GM19043 (cell line): ENCODE measurements around the gene DUS3L.
"Not testable (repeated sequence)": the region's sequence is repeated elsewhere in the genome, so short reads cannot be mapped to it uniquely, and the experiment has no call there.

Experiments
- ATAC-seq: cut with Tn5 transposase; IDR thresholded peaks from one replicate; pipeline ENCODE4 v1.9.1; 2021; ENCODE audit warnings: low read depth; ENCODE audit not compliant: unreplicated experiment

The DUS3L gene

GRCh38 chr19:5778402-5778801 lies 12.6 kb downstream of the DUS3L start:
- no peak for ATAC-seq

- no peak for ATAC-seq
Measured at GRCh38 chr19:5775668-5776309, 15.2 kb downstream of the DUS3L start.

GRCh38 chr19:5774921-5775320 lies 16.0 kb downstream of the DUS3L start:
- ATAC-seq, result no peak

- ATAC-seq, result no peak
Measured at GRCh38 chr19:5773276-5773675, 17.7 kb downstream of the DUS3L start.

GRCh38 chr19:5772416-5772815 lies 18.5 kb downstream of the DUS3L start:
- ATAC-seq, result no peak

GRCh38 chr19:5767949-5768348 lies 23.0 kb downstream of the DUS3L start:
- ATAC-seq, result no peak

- no peak for ATAC-seq
Measured at GRCh38 chr19:5765220-5765619, 25.7 kb downstream of the DUS3L start.

- no peak for ATAC-seq
Measured at GRCh38 chr19:5762608-5763217, 28.2 kb downstream of the DUS3L start.

- ATAC-seq, result no peak
Measured at GRCh38 chr19:5753743-5754142, 37.2 kb downstream of the DUS3L start.

GRCh38 chr19:5751709-5752108 lies 39.3 kb downstream of the DUS3L start:
- ATAC-seq, result no peak

- no peak for ATAC-seq
Measured at GRCh38 chr19:5749505-5749904, 41.5 kb downstream of the DUS3L start.

- not testable (repeated sequence) for ATAC-seq
Measured at GRCh38 chr19:5748920-5749319, 42.0 kb downstream of the DUS3L start.

GRCh38 chr19:5744999-5745398 lies 46.0 kb downstream of the DUS3L start:
- ATAC-seq, result not testable (repeated sequence)

GRCh38 chr19:5743630-5744029 lies 47.3 kb downstream of the DUS3L start:
- no peak for ATAC-seq

- no peak for ATAC-seq
Measured at GRCh38 chr19:5742051-5742450, 48.9 kb downstream of the DUS3L start.

- ATAC-seq, result no peak
Measured at GRCh38 chr19:5738423-5738822, 52.5 kb downstream of the DUS3L start.
